H9 (cell line): ENCODE results near the gene NPHP4. TPM values are rescaled to one million over a fixed set of nuclear protein-coding genes. Genes with fewer than 3 reads are reported as not detected.

Experiments
- DNase-seq: peaks from one replicate; pipeline ENCODE4 v3.0.0-alpha.2; 2017
- H2AFZ ChIP-seq: one replicate; pipeline ENCODE4 v1.6.1; 2013; ENCODE audit warnings: mild to moderate bottlenecking, low read length, control low read depth, moderate library complexity
- H2AK5ac ChIP-seq: 2 replicates; pipeline ENCODE4 v1.6.1; 2013; ENCODE audit warnings: low read length, control low read depth, mixed read lengths; ENCODE audit not compliant: insufficient read length
- H2BK120ac ChIP-seq: one replicate; pipeline ENCODE4 v1.6.1; 2013; ENCODE audit warnings: low read depth, mild to moderate bottlenecking, low read length, control low read depth, inconsistent platforms; ENCODE audit not compliant: poor library complexity, severe bottlenecking
- H2BK12ac ChIP-seq: 2 replicates; pipeline ENCODE4 v1.6.1; 2013; ENCODE audit warnings: low read length, control low read depth, mixed read lengths, low read depth; ENCODE audit not compliant: insufficient read length
- H2BK15ac ChIP-seq: 2 replicates; pipeline ENCODE4 v1.6.1; 2013; ENCODE audit warnings: low read depth, low read length, control low read depth
- H2BK20ac ChIP-seq: one replicate; pipeline ENCODE4 v1.6.1; 2013; ENCODE audit warnings: low read depth, mild to moderate bottlenecking, low read length, control low read depth, inconsistent platforms; ENCODE audit not compliant: poor library complexity, severe bottlenecking
- H2BK5ac ChIP-seq: 2 replicates; pipeline ENCODE4 v1.6.1; 2013; ENCODE audit warnings: low read length, control low read depth, mixed read lengths; ENCODE audit not compliant: insufficient read length
- H3K14ac ChIP-seq: 2 replicates; pipeline ENCODE4 v1.6.1; 2013; ENCODE audit warnings: low read length, control low read depth; ENCODE audit not compliant: insufficient read depth
- H3K18ac ChIP-seq: 2 replicates; pipeline ENCODE4 v1.6.1; 2013; ENCODE audit warnings: low read depth, mild to moderate bottlenecking, mixed read lengths, low read length, control low read depth; ENCODE audit not compliant: insufficient read length
- H3K23ac ChIP-seq: 2 replicates; pipeline ENCODE4 v1.6.1; 2013; ENCODE audit warnings: low read length, control low read depth, mixed read lengths, low read depth; ENCODE audit not compliant: insufficient read length
- H3K23me2 ChIP-seq: 2 replicates; pipeline ENCODE4 v1.6.1; 2013; ENCODE audit warnings: low read depth, mild to moderate bottlenecking, mixed read lengths, low read length, control low read depth; ENCODE audit not compliant: insufficient read length, poor library complexity, severe bottlenecking
- H3K27ac ChIP-seq: 2 replicates; pipeline ENCODE4 v1.5.1; 2013; ENCODE audit warnings: low read length, control low read depth, mixed read lengths, low read depth; ENCODE audit not compliant: insufficient read length
- H3K27me3 ChIP-seq: 2 replicates; pipeline ENCODE4 v1.6.1; 2013; ENCODE audit warnings: low read length, control low read depth, inconsistent platforms; ENCODE audit not compliant: insufficient read depth
- H3K4ac ChIP-seq: 2 replicates; pipeline ENCODE4 v1.6.1; 2013; ENCODE audit warnings: low read depth, mild to moderate bottlenecking, control low read depth, inconsistent platforms, low read length, moderate library complexity
- H3K4me1 ChIP-seq: 2 replicates; pipeline ENCODE4 v1.6.1; 2013; ENCODE audit warnings: low read length, control low read depth, inconsistent platforms; ENCODE audit not compliant: insufficient read depth
- H3K4me2 ChIP-seq: 2 replicates; pipeline ENCODE4 v1.6.1; 2013; ENCODE audit warnings: low read length, control low read depth, mixed read lengths; ENCODE audit not compliant: insufficient read length, insufficient read depth
- H3K56ac ChIP-seq: 2 replicates; pipeline ENCODE4 v1.6.1; 2013; ENCODE audit warnings: low read depth, mild to moderate bottlenecking, mixed read lengths, low read length, control low read depth; ENCODE audit not compliant: insufficient read length
- H3K79me1 ChIP-seq: 2 replicates; pipeline ENCODE4 v1.6.1; 2013; ENCODE audit warnings: low read depth, mild to moderate bottlenecking, moderate library complexity, low read length, control low read depth, inconsistent platforms; ENCODE audit not compliant: insufficient read depth, poor library complexity, severe bottlenecking
- H3K79me2 ChIP-seq: 2 replicates; pipeline ENCODE4 v1.6.1; 2013; ENCODE audit warnings: low read length, control low read depth, inconsistent platforms; ENCODE audit not compliant: insufficient read depth
- H3K9ac ChIP-seq: 2 replicates; pipeline ENCODE4 v1.6.1; 2013; ENCODE audit warnings: low read length, control low read depth, mixed read lengths; ENCODE audit not compliant: insufficient read length; ENCODE audit errors: extremely low read depth
- H3K9me3 ChIP-seq: one replicate; pipeline ENCODE4 v1.6.1; 2013; ENCODE audit warnings: low read depth, low read length, inconsistent platforms; ENCODE audit not compliant: control insufficient read depth
- H3T11ph ChIP-seq: one replicate; pipeline ENCODE4 v1.6.1; 2013; ENCODE audit warnings: mild to moderate bottlenecking, low read length, control low read depth, inconsistent platforms
- H4K20me1 ChIP-seq: one replicate; pipeline ENCODE4 v1.6.1; 2013; ENCODE audit not compliant: control insufficient read depth, insufficient read length, insufficient read depth
- H4K5ac ChIP-seq: 2 replicates; pipeline ENCODE4 v1.6.1; 2013; ENCODE audit warnings: low read depth, mild to moderate bottlenecking, mixed read lengths, low read length, control low read depth; ENCODE audit not compliant: insufficient read length
- H4K8ac ChIP-seq: replicated peaks from 2 replicates; pipeline ENCODE4 v1.6.1; 2013; ENCODE audit warnings: low read length, control low read depth, mixed read lengths, low read depth; ENCODE audit not compliant: insufficient read length
- H4K91ac ChIP-seq: 2 replicates; pipeline ENCODE4 v1.6.1; 2013; ENCODE audit warnings: low read depth, mild to moderate bottlenecking, moderate library complexity, mixed read lengths, low read length, control low read depth; ENCODE audit not compliant: insufficient read length
- H3K27ac Mint-ChIP-seq, 3 experiments: 2 replicates in 2 of 3; 3 replicates in 1 of 3; pipeline ENCODE4 v1.8.0; 2020 to 2021; ENCODE audit warnings: mixed read lengths in 3 of 3, mild to moderate bottlenecking in 1 of 3, moderate library complexity in 1 of 3
- H3K27me3 Mint-ChIP-seq: 2 replicates; pipeline ENCODE4 v1.8.0; 2021; ENCODE audit warnings: low read depth, mild to moderate bottlenecking, moderate library complexity, mixed read lengths
- H3K36me3 Mint-ChIP-seq, 3 experiments: 2 replicates in 2 of 3; 3 replicates in 1 of 3; pipeline ENCODE4 v1.8.0; 2020 to 2021; ENCODE audit warnings: low read depth in 3 of 3, mixed read lengths in 3 of 3; ENCODE audit not compliant: insufficient read depth in 1 of 3
- H3K4me1 Mint-ChIP-seq, 2 experiments: 2 replicates each; pipeline ENCODE4 v1.8.0; 2020; ENCODE audit warnings: mixed read lengths in 2 of 2
- H3K4me3 Mint-ChIP-seq, 2 experiments: 2 replicates in 1 of 2; 3 replicates in 1 of 2; pipeline ENCODE4 v1.8.0; 2020 to 2021; ENCODE audit warnings: mild to moderate bottlenecking in 2 of 2, mixed read lengths in 2 of 2, moderate library complexity in 1 of 2
- H3K9me3 Mint-ChIP-seq, 2 experiments: 2 replicates in 1 of 2; 3 replicates in 1 of 2; pipeline ENCODE4 v1.8.0; 2020; ENCODE audit warnings: mild to moderate bottlenecking in 2 of 2, mixed read lengths in 2 of 2, moderate library complexity in 1 of 2
- CTCF ChIP-seq: fragments of 200-600 bp; sonication (generic); conservative IDR thresholded peaks from 3 replicates; pipeline ENCODE4 v1.8.0; 2021; ENCODE audit warnings: antibody characterized with exemption, mild to moderate bottlenecking
- WGBS: extraction: QIAGEN DNeasy Blood & Tissue Kit; methylation state at CpG from one replicate; pipeline ENCODE4 v1.1.7; 2013; ENCODE audit warnings: missing lambda C conversion rate, low lambda C conversion rate, mixed read lengths; ENCODE audit not compliant: insufficient read length; ENCODE audit errors: extremely low coverage; 5-methylcytosine and 5-hydroxymethylcytosine counted together
- total RNA-seq: library from RNA; stranded (reverse); gene quantifications from 2 replicates; pipeline ENCODE4 v1.2.1, GENCODE V29; 2021

Gene NPHP4
- total RNA-seq, 1 experiment from 2014 or later, result 17.6 TPM

- peak; percentile 65 for DNase-seq
- Histone ChIP-seq H2BK15ac (no peak overlapping the region), H3K23ac (no peak overlapping the region), H3K27me3 (no peaks in the 10 kb centered on the region), H2BK12ac (no peak overlapping the region), H2AK5ac (no peak overlapping the region), H4K8ac (no peak overlapping the region), H3T11ph (no peak overlapping the region), H3K79me2 (no peaks in the 10 kb centered on the region), H4K91ac (no peak overlapping the region), H3K18ac (peak overlapping the region; percentile 18), H2AFZ (no peak overlapping the region), H2BK5ac (no peak overlapping the region), H3K4ac (no peak overlapping the region), H3K14ac (peak overlapping the region; percentile 45; the same call in 1 of the 2 replicates), H3K79me1 (no peaks in the 10 kb centered on the region), H3K9me3 (no peaks in the 10 kb centered on the region), H4K20me1 (no peaks in the 10 kb centered on the region), H3K56ac (no peak overlapping the region), H3K9ac (no peak overlapping the region), H2BK20ac (no peak overlapping the region), H3K4me1 (peaks cover 9% of the 10 kb centered on the region; the same call in 1 of the 2 replicates), H3K23me2 (no peaks in the 10 kb centered on the region), H3K27ac (no peak overlapping the region), H4K5ac (no peak overlapping the region), H2BK120ac (no peak overlapping the region), H3K4me2 (no peak overlapping the region)
- WGBS, result no CpG with 5 or more reads among the region's 10 CpGs
- H3K27me3 Mint-ChIP-seq, result peaks cover 10% of the 10 kb centered on the region
- peak overlapping the region; percentile 32 to 95 (median 39); a peak in 3 of 7 replicates for H3K27ac Mint-ChIP-seq
- peaks cover 39 to 50% of the 10 kb centered on the region in 2 experiments for H3K4me1 Mint-ChIP-seq
- no peak for TF ChIP-seq CTCF
- H3K36me3 Mint-ChIP-seq, result peaks cover 5 to 6% (median 6%) of the 10 kb centered on the region in 3 experiments; a peak in 6 of 7 replicates
- peaks cover 6% of the 10 kb centered on the region in 2 experiments; a peak in 4 of 5 replicates for H3K9me3 Mint-ChIP-seq
- H3K4me3 Mint-ChIP-seq, result peak overlapping the region in 1 of 2 experiments; percentile 23; a peak in 1 of 5 replicates
Observed at GRCh38 chr1:5831600-5832335, 160.5 kb downstream of the NPHP4 start.
